HCT116 (cell line): ENCODE data around the gene DDX20. TPM values are rescaled to one million over a fixed set of nuclear protein-coding genes. Genes with fewer than 3 reads are reported as not detected.

Experiments used
- ATAC-seq: fragments of 200-7000 bp; cut with Tn5 transposase; 2 replicates; pipeline ENCODE4 v1.9.1; 2020; ENCODE audit warnings: mild to moderate bottlenecking, moderate library complexity
- BruUV-seq: library from RNA; stranded (reverse); fragments of 400-500 nt; replicated peaks from 2 replicates; lab custom pipeline; 2021; lab: Mats Ljungman, UMichigan
- CTCF ChIA-PET: fragments of 300-600 bp; sonication (Branson Sonifier 250); formaldehyde crosslinking; loops from one replicate; lab custom pipeline; 2021; ENCODE audit warnings: antibody characterized with exemption; lab: Charles Lee
- POLR2A ChIA-PET: fragments of 300-600, 350-600 bp; sonication (Branson Sonifier 250); formaldehyde crosslinking; loops from one replicate; lab custom pipeline; 2021; ENCODE audit warnings: antibody characterized with exemption; lab: Charles Lee
- RAD21 ChIA-PET, 2 experiments: fragments of 300-600 bp; sonication (Branson Sonifier 250); formaldehyde crosslinking; loops; one replicate each; lab custom pipeline; 2023; ENCODE audit warnings: low total read pairs in 2 of 2; ENCODE audit not compliant: uncharacterized antibody in 2 of 2, unreplicated experiment in 2 of 2, low non-redundant PET in 1 of 2; lab: Charles Lee
- DNase-seq: peaks from one replicate; pipeline ENCODE4 v3.0.0-alpha.2; 2010; ENCODE audit warnings: low read depth, low spot score
- H2AFZ ChIP-seq: fragments of 200-600 bp; shearing (Covaris generic), sonication (generic); 2 replicates; pipeline ENCODE4 v1.6.1; 2017; ENCODE audit warnings: low read depth, mixed run types, mixed read lengths, antibody characterized with exemption, low read length; ENCODE audit not compliant: poor library complexity, severe bottlenecking
- H3K27ac ChIP-seq: 2 replicates; pipeline ENCODE4 v1.5.1; 2012; ENCODE audit warnings: low read depth, low read length
- H3K27me3 ChIP-seq: fragments of 200-600 bp; sonication (generic); 2 replicates; pipeline ENCODE4 v1.6.1; 2016; ENCODE audit warnings: mixed run types, low read length, mixed read lengths; ENCODE audit not compliant: insufficient read depth
- H3K36me3 ChIP-seq, 2 experiments: fragments of 200-500 bp in 1 of 2; fragments of 200-600 bp in 1 of 2; sonication (Bioruptor generic) in 1 of 2; sonication (generic) in 1 of 2; 2 replicates each; pipeline versions ENCODE4 v1.5.1 to v1.6.1; 2014 to 2016; ENCODE audit warnings: low read length in 2 of 2, inconsistent platforms in 1 of 2, mixed read lengths in 1 of 2, mixed run types in 1 of 2; ENCODE audit not compliant: insufficient read depth in 2 of 2, control insufficient read depth in 1 of 2
- H3K4me1 ChIP-seq, 2 experiments: fragments of 200-600 bp in 1 of 2; sonication (generic) in 1 of 2; 2 replicates each; pipeline versions ENCODE4 v1.5.1 to v1.6.1; 2012 to 2017; ENCODE audit warnings: low read length in 2 of 2, inconsistent platforms in 1 of 2, mild to moderate bottlenecking in 1 of 2, mixed read lengths in 1 of 2, mixed run types in 1 of 2, moderate library complexity in 1 of 2; ENCODE audit not compliant: insufficient read depth in 2 of 2, control insufficient read depth in 1 of 2
- H3K4me2 ChIP-seq: fragments of 200-600 bp; sonication (generic); 2 replicates; pipeline ENCODE4 v1.6.1; 2017; ENCODE audit warnings: mixed run types, low read length, mixed read lengths
- H3K4me3 ChIP-seq, 2 experiments: fragments of 200-600 bp in 1 of 2; sonication (generic) in 1 of 2; replicated peaks in 1 of 2; 2 replicates each; pipeline ENCODE4 v1.5.1; 2011 to 2016; ENCODE audit warnings: low read length in 2 of 2, control low read depth in 1 of 2, low read depth in 1 of 2, mild to moderate bottlenecking in 1 of 2, mixed read lengths in 1 of 2, mixed run types in 1 of 2
- H3K79me2 ChIP-seq: fragments of 200-600 bp; sonication (generic); 2 replicates; pipeline ENCODE4 v1.6.1; 2017; ENCODE audit warnings: mild to moderate bottlenecking, mixed run types, low read length, moderate library complexity, mixed read lengths; ENCODE audit not compliant: insufficient read depth
- H3K9ac ChIP-seq: fragments of 200-600 bp; sonication (generic); 2 replicates; pipeline ENCODE4 v1.6.1; 2016; ENCODE audit warnings: low read length, mixed read lengths
- H3K9me2 ChIP-seq: fragments of 200-600 bp; sonication (generic), shearing (Covaris generic); 2 replicates; pipeline ENCODE4 v1.6.1; 2017; ENCODE audit warnings: mixed run types, mild to moderate bottlenecking, moderate library complexity; ENCODE audit not compliant: insufficient read depth
- H3K9me3 ChIP-seq, 2 experiments: fragments of 200-500 bp in 1 of 2; fragments of 200-600 bp in 1 of 2; sonication (Bioruptor generic) in 1 of 2; sonication (generic) in 1 of 2; 2 replicates each; pipeline ENCODE4 v1.6.1; 2014 to 2017; ENCODE audit warnings: low read length in 2 of 2, mixed read lengths in 2 of 2, inconsistent platforms in 1 of 2, low read depth in 1 of 2, mild to moderate bottlenecking in 1 of 2, mixed run types in 1 of 2, moderate library complexity in 1 of 2; ENCODE audit not compliant: control insufficient read depth in 1 of 2, insufficient read depth in 1 of 2
- H4K20me1 ChIP-seq: fragments of 200-600 bp; sonication (generic), shearing (Covaris generic); 2 replicates; pipeline ENCODE4 v1.6.1; 2017; ENCODE audit warnings: mixed run types, mild to moderate bottlenecking, moderate library complexity; ENCODE audit not compliant: insufficient read depth
- CBX3 ChIP-seq: IDR thresholded peaks from 2 replicates; pipeline ENCODE4 v1.6.1; 2012; ENCODE audit warnings: low read depth
- CEBPB ChIP-seq: IDR thresholded peaks from 2 replicates; pipeline ENCODE4 v1.6.1; 2012; ENCODE audit warnings: low read depth
- EGR1 ChIP-seq: IDR thresholded peaks from 2 replicates; pipeline ENCODE4 v1.6.1; 2012; ENCODE audit warnings: low read depth
- JUND ChIP-seq: IDR thresholded peaks from 2 replicates; pipeline ENCODE4 v1.6.1; 2012
- POLR2AphosphoS5 ChIP-seq: IDR thresholded peaks from 2 replicates; pipeline ENCODE4 v1.6.1; 2011; ENCODE audit warnings: mild to moderate bottlenecking, low read depth, low read length, moderate library complexity
- REST ChIP-seq: IDR thresholded peaks from 2 replicates; pipeline ENCODE4 v1.6.1; 2012; ENCODE audit warnings: low read depth
- SIN3A ChIP-seq: IDR thresholded peaks from 2 replicates; pipeline ENCODE4 v1.6.1; 2012; ENCODE audit warnings: low read depth
- SP1 ChIP-seq: IDR thresholded peaks from 2 replicates; pipeline ENCODE4 v1.6.1; 2012; ENCODE audit warnings: low read depth
- SRF ChIP-seq: IDR thresholded peaks from 2 replicates; pipeline ENCODE4 v1.6.1; 2012; ENCODE audit warnings: low read depth
- TCF7L2 ChIP-seq: IDR thresholded peaks from 2 replicates; pipeline ENCODE4 v1.7.0; 2011; ENCODE audit warnings: borderline replicate concordance, inconsistent platforms; ENCODE audit not compliant: insufficient read depth, insufficient read length; ENCODE audit errors: extremely low read depth
- YY1 ChIP-seq: IDR thresholded peaks from 2 replicates; pipeline ENCODE4 v1.6.1; 2011; ENCODE audit warnings: low read length, low read depth, moderate library complexity, mild to moderate bottlenecking; ENCODE audit not compliant: insufficient replicate concordance; ENCODE audit errors: extremely low read depth
- ZFX ChIP-seq: fragments of 450-650 bp; IDR thresholded peaks from 2 replicates; pipeline ENCODE4 v1.6.1; 2017
- ZNF274 ChIP-seq: fragments of 200-500 bp; sonication (Bioruptor generic); IDR thresholded peaks from 2 replicates; pipeline ENCODE4 v1.6.1; 2014; ENCODE audit warnings: mild to moderate bottlenecking, low read depth, low read length, inconsistent platforms
- intact Hi-C: fragments of 100-400 bp; cut with micrococcal nuclease; formaldehyde crosslinking; loops from 2 replicates; pipeline ENCODE4 v1.10.0; 2022
- total RNA-seq: library from RNA; stranded (reverse); gene quantifications from one replicate; pipeline ENCODE4 v1.2.1, GENCODE V29; 2021; ENCODE audit not compliant: unreplicated experiment
- TF ChIP-seq, protein P1 (sequence below), 3 experiments: fragments of 200-600 bp in 1 of 3; sonication (generic) in 1 of 3; IDR thresholded peaks in 2 of 3; conservative IDR thresholded peaks in 1 of 3; 2 replicates each; pipeline ENCODE4 v1.5.1; 2012 to 2017; ENCODE audit warnings: low read depth in 2 of 3, low read length in 2 of 3, antibody characterized with exemption in 1 of 3, borderline replicate concordance in 1 of 3, control low read depth in 1 of 3, mild to moderate bottlenecking in 1 of 3, mixed read lengths in 1 of 3, mixed run types in 1 of 3, moderate library complexity in 1 of 3; ENCODE audit not compliant: insufficient read depth in 1 of 3

The DDX20 gene
- total RNA-seq, 1 experiment from 2014 or later: 14.9 TPM

GRCh38 chr1:111768625-111769024 lies 12.9 kb downstream of the DDX20 start:
- no peak overlapping the region for H3K27ac ChIP-seq
- H3K9me2 ChIP-seq: no peaks in the 10 kb centered on the region
- H3K36me3 ChIP-seq: peaks cover 7 to 21% of the 10 kb centered on the region in 2 experiments
- no peaks in the 10 kb centered on the region for H3K27me3 ChIP-seq
- TF ChIP-seq SIN3A (no peak), EGR1 (no peak), SP1 (no peak), CEBPB (no peak), POLR2AphosphoS5 (no peak), TCF7L2 (no peak), SRF (no peak), JUND (no peak), ZNF274 (no peak), ZFX (no peak), YY1 (no peak), CBX3 (no peak), REST (no peak)
- TF ChIP-seq, protein P1, sequence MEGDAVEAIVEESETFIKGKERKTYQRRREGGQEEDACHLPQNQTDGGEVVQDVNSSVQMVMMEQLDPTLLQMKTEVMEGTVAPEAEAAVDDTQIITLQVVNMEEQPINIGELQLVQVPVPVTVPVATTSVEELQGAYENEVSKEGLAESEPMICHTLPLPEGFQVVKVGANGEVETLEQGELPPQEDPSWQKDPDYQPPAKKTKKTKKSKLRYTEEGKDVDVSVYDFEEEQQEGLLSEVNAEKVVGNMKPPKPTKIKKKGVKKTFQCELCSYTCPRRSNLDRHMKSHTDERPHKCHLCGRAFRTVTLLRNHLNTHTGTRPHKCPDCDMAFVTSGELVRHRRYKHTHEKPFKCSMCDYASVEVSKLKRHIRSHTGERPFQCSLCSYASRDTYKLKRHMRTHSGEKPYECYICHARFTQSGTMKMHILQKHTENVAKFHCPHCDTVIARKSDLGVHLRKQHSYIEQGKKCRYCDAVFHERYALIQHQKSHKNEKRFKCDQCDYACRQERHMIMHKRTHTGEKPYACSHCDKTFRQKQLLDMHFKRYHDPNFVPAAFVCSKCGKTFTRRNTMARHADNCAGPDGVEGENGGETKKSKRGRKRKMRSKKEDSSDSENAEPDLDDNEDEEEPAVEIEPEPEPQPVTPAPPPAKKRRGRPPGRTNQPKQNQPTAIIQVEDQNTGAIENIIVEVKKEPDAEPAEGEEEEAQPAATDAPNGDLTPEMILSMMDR (IDR thresholded peaks at IDR 0.05 in 2 of 3, conservative IDR thresholded peaks at IDR 0.05 in 1 of 3; ENCODE audit: borderline replicate concordance in 1 of 3, insufficient read depth in 1 of 3, low read depth in 2 of 3, low read length in 2 of 3): no peak
- no peak overlapping the region for H3K4me2 ChIP-seq
- no peak overlapping the region for H3K4me3 ChIP-seq
- 0 out of 2 replicates have a peak, but pooled peaks cover 3% of the 10 kb centered on the region for H3K79me2 ChIP-seq
- no peak overlapping the region for H2AFZ ChIP-seq
- POLR2A ChIA-PET: no interaction called here
- intact Hi-C loops: loop anchor here (1.0 to 10.0 kb wide), 4 partner anchors 53 to 544 kb away; partner anchors contain the start of gene CHI3L2
- no peaks in the 10 kb centered on the region for H4K20me1 ChIP-seq
- ATAC-seq (no peak), DNase-seq (no peak)
- no peak overlapping the region for H3K9ac ChIP-seq
- H3K4me1 ChIP-seq: no peaks in the 10 kb centered on the region
- no peaks in the 10 kb centered on the region for H3K9me3 ChIP-seq
- CTCF ChIA-PET: interaction anchor here (0.8 to 5.1 kb wide), 6 partner anchors 8 to 540 kb away, joined by 3 to 41 read pairs (median 22); partner anchors contain the start of gene DDX20
- no TSS peak for BruUV-seq
- RAD21 ChIA-PET: interaction anchor here (0.7 to 1.5 kb wide), 2 partner anchors 9 to 260 kb away, joined by 3 to 5 read pairs; no protein-coding TSS in a partner anchor
